Smooth muscle cell of the brain vasculature (primary cell): ENCODE results near the gene TSHZ1.
"Not testable (repeated sequence)": the region's sequence is repeated elsewhere in the genome, so short reads cannot be mapped to it uniquely, and the experiment has no call there.

Experiments used
- DNase-seq: peaks from one replicate; pipeline ENCODE4 v3.0.0-alpha.2; 2012; ENCODE audit warnings: low read depth, low spot score

The TSHZ1 gene

DNA sequence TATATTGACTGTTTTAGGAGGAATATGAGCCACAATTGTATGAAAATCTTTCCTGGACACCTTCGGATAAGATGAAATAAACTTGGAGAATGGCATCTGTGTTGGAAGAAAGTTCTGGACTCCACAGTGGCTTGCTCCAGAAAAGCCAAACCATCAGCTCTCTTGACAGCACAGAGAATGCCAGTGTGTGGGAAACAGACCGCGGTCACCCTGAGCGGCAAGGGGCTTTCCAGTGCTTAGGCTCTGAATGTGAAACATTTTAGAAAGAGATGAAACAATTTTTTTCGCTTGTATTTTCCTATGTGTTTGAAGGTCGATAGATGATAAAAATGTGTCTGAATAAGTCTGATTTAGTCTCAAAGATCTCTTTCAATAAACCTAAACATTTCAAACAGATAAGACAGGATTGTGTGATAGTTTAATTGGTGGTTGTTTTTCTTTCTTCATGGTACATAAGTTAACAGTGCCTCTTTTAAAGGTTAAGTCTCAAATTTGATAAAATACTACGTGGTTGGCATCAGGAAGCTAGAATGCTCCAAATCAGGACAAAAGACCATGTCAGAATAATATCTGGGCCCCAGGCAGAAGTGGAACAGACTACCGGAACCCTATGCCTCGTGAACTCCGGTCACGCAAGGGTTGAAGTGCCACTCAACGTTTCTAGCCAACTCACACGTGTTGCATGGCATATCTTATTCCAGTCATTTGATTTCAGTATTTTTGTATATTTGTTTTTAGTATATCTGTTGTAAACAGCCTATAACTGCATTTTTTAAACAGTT lies 30.6 kb upstream of the TSHZ1 start:
- DNase-seq, result no peak

DNA sequence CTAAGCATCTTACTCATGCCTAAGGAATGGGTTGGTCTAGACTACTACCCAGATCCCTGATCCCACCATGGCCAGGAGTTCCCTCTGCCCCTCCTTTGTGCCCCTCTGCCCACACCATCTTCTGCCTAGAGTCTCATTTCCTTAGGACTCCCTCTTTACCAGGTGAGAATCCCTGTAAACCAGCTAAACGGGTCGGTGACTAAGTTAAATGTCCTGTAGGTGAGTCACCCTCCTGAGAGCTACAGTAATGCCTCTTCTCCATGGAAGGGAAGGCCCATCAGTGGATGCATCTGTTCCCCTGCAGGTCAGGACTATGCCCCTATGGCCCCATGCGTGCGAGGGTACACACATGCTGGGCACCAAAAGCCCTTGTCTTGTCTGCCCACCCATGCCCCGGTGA lies 27.1 kb upstream of the TSHZ1 start:
- no peak for DNase-seq

DNA sequence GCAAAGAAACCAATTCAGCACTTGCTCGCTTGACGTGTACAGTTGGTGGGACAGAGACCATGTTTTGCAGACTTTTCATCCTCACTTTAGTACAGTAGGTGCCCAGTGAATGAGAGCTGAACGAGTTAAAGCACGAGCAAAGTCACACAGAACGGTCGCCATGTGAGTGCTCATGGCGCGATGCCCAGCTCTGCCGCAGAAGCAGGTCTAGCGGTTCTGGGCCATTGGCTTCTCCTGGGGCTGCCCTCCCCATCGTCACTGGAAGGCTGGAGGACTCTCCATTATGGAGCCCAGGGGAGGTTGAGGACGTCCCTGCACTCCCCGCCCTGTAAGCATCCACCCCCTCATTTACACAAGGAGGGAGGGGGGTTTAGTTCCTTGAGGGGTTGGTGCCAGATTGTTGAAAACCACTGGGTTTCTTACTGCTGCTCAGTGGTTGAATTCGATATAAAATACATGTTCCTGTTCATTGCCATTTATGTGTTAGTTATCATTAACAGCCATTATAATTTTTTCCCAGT lies 26.6 kb upstream of the TSHZ1 start:
- no peak for DNase-seq

DNA sequence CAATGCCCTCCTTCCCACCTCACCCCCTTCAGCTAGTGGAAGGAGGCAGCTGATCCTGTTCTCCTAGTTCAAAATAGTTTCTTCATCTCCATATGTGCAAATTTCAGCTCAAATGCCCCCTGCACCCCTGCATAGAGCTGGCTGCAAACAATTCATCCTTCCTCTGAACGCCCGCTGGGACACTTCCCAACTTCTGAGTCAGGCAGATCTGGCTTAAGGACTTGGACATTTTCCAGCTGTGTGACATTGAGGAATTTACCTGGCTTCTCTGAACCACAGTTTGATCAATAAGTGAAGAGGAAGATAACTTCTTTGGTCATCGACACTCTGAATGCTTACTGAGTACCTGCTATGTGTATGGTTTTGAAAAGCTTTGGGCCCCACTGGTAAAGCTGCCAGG lies 25.1 kb upstream of the TSHZ1 start:
- no peak for DNase-seq

DNA sequence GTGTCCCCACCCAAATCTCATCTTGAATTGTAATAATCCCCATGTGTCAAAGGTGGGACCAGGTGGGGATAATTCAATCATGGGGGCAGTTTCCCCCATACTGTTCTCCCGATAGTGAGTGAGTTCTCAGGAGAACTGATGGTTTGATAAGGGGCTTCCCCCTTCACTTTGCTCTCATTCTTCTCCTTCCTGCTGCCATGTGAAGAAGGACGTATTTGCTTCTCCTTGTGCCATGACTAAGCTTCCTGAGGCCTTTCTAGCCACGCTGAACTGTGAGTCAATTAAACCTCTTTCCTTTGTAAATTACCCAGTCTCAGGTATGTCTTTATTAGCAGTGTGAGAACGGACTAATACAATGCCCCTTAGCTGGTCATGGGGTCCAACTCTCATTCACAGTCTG lies 22.9 kb upstream of the TSHZ1 start:
- not testable (repeated sequence) for DNase-seq

DNA sequence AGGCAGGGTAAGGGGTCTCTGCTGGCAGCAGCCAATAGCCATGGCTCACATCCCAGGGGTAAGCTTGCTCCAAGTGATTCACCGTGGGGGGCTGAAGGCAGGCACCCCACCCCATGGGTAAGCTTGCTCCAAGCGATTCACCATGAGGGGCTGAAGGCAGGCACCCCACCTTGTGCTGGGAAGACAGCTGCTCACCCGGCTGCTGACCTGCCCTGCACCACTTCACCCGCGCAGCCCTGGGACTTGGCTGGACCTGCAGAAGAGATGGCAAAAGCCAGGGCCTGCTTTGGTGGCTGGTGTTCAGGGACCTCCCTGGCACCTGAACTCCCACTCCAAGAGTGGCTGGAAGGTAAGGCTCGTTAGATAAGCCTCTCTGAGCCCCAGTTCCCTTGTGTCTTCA lies 20.9 kb upstream of the TSHZ1 start:
- DNase-seq, result no peak

DNA sequence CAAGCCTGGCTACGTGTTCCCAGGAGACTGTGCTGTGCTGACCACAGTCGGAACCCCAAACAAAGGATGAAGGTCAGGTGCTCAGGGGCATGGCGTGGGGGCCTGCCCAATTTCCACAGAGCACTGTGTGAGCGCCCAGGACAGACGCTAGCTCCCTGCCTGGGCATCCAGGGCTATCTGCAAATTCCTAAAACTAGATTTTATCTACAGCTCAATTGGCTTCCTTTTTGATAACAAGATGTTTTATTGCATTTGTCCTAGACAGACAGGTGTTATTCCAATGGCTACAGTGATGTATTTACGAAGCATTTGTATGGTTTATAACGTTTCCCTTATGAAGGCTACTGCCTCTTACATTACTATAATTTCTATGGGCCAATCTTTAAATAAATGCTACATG lies 17.7 kb upstream of the TSHZ1 start:
- DNase-seq, result no peak

DNA sequence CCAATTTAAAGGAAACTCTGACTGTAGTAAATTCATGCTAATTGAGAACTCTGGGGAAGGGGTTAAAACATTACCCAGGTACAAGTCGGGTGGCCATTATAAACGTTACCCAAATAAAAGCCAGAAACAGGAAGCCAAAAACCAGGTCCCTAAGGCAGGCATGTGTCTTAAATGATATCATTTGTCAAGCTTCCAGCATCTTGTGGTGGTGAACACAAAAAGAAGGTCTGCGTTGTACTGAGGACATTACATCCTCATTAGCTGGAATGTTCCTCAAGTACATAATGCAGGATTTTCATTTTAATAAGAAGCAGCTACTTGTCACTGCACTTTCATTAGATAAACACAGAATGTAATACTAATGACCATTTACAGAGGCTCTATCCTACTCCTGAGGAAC lies 12.6 kb upstream of the TSHZ1 start:
- DNase-seq, result no peak

DNA sequence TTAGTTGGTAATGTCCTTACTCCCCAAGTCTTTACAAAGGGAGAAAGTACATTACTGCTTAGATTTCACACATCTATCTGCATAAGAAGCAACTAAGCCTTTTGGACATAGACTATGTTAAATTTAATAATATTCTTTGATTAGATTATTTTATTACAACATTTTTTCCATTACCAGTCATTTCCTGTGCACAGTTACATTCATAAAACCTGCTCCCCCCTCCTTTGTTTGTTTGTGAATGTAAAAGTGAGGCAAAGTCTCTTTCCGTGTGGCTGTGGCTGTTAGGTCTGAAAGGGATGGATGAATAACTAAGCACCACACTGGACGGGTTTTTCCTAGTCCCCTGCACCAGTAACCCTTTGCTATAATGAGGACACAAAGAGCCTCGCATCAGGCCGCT lies 11.3 kb upstream of the TSHZ1 start:
- no peak for DNase-seq

DNA sequence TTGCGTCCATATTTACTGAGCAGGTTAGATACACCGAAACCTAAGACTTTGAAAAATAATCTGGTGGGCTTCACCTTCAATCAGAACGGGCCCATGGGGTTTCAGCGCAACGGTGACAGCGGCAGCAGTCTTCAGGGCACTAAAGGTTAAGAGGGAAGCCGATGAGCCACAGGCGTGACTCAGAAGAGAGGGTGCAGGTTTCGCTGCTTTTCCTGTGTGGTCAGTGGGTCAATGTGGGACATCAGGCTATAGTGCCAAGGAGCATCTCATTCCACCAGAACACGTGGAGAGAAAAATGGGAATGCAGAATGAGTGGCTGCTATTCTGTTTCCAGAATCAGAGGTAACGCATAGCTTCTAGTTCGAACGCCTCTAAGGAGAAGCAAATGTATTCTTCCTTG lies 10.5 kb upstream of the TSHZ1 start:
- no peak for DNase-seq

DNA sequence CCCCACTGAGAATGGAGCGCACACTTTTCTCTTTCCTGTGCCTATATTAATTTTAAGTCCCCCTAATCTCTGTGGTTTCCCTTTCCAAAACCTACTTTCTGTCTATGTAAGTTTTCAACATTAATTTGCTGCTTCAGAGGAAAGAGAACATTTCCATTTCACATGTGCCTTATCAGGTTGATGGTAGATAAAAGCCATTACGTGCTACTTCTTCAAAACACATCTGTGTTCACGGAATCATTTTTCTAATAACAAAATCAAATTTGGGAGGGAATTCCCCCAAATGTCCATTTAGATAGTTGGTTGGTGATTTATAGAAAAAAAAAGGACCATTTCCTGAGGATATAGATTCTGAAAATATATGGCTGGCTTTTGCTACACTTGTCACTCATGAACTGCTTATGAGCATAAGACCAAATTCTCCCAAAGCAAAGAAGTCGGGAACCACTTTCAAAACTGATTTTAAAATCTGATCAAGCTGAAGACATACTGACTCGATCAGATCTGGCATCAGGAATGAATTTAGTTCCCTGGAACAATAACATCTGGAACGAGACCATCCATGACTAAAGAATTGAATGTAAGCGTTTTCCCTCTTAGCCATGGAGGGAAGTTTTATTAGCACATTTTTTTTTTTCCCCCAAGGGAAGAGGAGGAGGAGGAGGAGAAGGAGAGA lies 9.9 kb upstream of the TSHZ1 start:
- DNase-seq, result no peak

DNA sequence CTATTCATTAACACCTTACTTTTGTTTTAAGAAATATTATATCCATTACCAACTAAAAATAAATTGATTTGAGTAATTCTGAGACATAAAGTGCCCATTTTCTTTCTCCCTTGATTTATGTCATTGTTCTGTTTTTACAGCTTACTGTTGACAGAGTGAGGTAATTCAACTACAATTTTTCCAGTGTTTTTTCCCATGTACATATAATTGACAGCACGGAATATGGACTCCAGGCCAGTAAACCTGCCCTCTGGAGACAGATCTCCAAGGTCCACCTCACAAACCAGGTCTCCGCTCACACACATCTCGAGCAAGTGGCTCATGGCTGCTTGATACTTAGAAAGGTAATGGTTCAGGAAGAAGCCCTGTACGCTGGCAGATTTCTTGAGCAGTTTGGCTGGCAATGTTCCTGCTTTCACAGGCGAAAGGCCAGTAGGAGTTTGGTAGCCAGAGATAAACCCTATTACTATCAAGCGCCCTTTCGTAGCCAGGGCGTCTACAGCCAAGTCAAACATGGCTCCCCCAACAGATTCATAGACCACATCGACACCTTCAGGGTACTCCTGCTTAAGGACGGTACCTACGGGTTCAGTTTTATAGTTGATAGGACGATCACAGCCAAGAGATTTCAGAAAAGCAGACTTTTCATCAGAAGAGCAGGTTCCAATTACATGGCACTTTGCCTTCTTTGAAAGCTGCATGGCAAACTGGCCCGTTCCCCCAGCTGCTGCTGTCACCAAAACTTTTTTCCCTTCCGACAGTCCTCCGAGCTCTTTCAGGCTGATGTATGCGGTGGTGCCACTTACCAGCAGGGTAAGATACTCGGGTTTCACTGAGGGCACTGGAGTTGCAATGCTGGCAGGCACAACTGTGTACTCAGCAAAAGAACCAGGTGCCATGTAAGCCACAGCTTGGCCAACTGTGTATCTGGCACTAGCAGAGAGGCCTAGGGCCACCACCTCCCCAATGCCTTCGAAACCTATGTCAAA lies 9.0 kb upstream of the TSHZ1 start:
- no peak for DNase-seq

DNA sequence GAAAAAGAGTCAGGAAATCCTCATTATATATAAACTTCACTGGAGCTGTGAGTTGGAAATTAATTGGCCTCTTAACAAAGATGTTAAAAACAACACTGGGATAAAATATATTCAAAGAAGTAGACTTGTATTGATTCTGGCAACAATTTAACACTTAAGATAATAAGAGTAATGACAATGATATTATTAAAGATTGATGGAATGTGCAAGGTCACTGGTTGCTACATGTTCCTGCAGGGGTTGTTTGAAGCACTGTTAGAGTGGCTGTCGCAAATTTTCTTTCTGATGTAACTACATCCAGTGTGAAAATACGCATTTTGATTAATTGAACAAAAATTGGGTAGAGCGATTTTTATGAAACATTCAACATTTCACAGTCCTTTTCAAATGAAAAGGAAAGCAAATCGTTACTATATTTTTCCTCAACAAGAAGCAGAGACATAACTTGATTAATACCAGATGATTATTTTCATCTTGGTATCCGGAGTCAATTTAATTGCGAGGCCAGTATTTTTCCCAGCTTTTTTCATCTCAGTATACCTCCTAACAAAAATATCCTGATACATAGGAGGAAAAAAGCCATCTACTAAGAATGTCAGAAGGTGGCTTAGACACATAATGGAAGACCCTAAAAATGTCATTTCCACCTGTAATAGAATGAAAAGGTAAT lies 7.8 kb upstream of the TSHZ1 start:
- DNase-seq, result no peak

DNA sequence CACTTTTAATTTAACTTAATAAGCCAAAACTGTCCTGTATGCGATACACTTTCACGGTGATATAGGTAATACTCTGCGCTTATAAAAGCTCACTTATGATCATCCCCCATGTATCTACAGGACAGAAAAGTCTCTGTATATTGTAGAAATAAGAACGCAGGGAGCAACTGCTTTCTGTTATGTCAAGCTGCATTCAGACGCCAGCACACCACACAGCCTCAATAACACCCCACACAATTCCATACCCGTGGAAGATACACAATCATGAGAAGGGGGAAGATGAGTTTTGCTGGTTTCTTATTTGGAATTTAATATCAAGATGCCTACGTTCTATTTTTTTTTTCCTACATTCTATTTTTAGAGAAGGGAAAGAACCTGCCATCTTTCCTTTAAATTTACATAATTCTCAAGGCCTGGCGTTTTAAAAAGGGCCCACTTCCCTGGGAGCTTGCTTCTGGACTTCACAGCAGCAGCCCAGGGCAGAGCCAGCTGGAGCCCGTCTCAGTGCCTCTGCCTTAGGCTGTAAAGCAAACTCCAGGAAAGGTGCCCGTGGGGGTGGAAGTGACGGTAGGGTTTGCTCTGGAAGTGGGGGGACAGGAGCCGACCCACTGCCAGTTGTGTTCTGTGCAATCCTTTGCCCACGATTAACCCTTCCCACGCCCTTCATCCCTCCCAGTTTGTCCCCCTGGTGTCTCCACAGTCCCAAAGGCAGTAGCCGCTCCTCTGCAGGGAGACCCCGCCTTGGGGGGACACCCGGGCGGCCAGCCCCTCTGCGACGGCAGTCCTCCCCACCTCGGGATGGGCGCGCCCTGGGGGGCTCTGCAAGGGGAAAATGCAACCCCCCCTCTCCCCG lies 7.0 kb upstream of the TSHZ1 start:
- no peak for DNase-seq

DNA sequence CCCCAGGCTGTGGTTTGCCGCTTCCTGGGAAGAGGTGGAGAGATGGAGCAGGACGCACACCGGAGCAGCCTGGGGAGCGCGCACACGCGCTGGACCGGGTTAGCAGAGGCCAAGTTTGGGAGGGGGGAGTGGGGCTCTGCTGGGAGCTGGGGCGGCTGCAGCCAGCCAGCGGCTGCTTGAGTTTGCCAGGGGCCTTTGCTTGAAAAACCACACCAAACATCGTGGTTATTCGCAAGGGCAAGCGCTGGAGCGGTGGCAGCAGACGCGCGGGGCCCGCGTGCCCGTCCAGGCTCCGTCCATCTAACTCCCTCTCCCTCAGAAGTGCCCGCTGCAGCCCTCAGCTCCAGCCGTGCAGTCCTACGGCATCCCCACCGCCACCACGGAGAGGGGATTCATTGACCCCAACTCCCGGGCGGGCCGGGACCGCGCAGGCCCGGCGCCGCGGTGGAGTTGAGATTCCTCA lies 6.3 kb upstream of the TSHZ1 start:
- no peak for DNase-seq

DNA sequence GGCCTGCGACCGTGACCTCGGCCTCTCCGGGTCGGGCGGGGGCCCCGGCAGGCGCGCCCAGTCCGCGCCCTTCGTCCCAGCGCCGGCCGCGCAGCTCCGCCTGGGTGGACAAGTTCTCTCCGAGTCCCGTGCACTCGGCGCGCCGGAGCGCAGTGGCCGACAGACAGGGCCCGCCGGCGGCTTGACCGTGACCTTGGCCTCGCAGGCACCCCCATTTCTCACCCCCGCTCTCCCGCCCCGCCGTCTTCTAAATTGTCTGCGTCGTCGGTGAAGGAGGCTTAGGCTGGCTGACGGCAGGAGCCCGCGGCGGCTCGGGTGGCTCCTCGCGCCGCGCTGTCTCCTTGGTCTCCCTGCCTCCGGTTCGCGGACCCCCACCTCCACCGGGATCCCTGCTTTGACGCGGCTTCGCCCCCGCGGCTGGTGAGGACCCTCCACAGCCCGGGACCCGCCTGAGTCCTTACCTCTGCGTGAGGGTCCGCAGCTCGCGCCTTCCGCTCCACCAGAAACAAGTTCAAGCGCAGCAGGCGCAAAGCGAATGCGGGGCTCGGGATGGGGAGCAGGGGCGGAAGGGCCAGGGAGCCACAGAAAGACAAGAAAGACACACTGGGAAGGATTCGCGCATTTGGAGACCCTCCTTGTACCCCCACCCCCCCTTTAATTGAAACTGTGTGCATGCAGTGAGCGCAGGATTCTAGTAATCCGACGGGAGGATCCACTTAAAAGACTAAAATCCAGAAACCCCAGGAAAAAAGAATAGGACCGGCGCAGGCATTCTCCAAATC lies 5.7 kb upstream of the TSHZ1 start:
- DNase-seq, result no peak

DNA sequence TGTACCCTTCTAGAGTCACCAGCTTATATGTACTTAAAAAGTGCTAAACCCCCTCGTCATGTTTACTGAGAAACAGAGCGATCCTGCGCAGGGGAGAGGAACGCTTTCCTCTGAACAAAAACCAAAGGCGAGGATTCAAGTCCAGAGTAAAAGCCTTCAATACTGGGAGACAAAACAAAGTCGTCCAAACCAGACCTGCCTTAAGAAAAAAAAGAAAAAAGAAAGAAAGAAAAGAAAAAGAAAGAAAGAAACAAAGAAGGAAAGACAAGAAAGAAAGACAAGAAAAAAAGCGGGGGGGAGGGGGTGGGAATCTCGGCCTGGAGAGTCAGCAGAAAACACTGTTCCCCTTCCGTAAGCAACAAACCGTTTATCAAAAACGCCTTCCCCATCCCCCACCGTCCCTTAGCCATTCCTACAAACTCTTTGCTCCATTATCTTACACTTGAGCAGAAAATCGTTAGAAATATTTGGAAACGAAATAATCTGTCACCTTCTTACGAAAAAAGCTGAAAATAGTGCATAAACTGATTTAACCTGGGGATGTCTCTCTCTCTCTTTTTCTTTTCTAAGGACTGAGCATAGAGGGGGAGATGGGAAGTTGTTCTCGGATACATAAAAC lies 5.0 kb upstream of the TSHZ1 start:
- no peak for DNase-seq

DNA sequence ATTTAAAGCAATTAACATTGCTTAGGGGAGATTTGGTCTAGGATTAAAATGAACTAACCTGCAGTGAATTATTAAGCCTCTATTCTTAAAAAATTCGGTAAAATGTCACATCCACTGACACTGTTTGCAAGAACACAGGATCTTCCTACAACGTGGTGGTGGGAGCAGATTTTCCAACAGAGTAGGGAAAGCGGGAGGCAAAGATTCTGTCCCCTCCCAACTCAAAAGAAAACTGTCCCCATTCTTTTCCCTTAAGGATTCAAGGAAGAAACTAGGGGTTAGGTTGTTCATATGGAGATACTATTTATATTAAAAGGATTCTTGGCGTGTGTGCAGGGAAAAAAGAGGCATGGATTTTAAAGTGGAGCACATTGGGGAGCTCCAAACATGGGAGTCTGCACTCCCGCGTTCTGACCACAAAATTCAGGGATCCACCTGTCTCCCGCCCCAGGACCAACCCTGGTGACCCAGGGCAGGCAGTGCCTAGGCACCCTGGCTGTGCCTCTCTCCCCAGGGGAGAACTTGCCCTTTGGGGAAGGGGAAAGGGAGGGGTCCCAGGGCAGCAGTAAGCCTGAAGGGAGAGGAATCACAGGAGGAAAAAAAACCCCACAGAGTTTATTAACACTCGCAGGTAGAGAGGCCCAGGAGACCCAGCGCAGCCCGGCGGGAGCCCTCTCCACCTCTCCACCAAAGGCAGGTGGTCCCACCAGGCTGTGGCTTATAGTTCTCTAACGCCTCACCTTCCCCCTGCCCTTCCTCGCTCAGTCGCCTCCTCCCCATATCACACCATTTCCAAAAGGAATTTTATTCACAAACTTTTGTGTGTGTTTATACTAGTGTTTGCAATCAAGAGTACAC lies 3.9 kb upstream of the TSHZ1 start:
- no peak for DNase-seq
